Right lobe of liver (tissue), 4 donors: ENCODE measurements around the gene EDEM3.

Experiments
- POLR2A ChIP-seq: fragments of 450-650 bp; IDR thresholded peaks from one replicate; pipeline ENCODE4 v1.6.1; 2017; ENCODE audit warnings: antibody characterized with exemption, mild to moderate bottlenecking
- TF ChIP-seq, protein P1 (sequence below), 4 donors: fragments of 200-600 bp in 3 of 4; fragments of 450-650 bp in 1 of 4; IDR thresholded peaks; one replicate each; pipeline versions ENCODE4 v1.5.1 to v1.8.0; 2016 to 2022; ENCODE audit warnings: antibody characterized with exemption in 4 of 4, mild to moderate bottlenecking in 2 of 4
- donor health status: DM: no; HTN: no; CAD: no.
- donor health status: DM: no; HTN: no; CAD: no.
- donor health status: DM: no; HTN: yes; CAD: no.

GRCh38 chr1:184803180-184803492, 48.5 kb upstream of the EDEM3 start:
- TF ChIP-seq, protein P1, sequence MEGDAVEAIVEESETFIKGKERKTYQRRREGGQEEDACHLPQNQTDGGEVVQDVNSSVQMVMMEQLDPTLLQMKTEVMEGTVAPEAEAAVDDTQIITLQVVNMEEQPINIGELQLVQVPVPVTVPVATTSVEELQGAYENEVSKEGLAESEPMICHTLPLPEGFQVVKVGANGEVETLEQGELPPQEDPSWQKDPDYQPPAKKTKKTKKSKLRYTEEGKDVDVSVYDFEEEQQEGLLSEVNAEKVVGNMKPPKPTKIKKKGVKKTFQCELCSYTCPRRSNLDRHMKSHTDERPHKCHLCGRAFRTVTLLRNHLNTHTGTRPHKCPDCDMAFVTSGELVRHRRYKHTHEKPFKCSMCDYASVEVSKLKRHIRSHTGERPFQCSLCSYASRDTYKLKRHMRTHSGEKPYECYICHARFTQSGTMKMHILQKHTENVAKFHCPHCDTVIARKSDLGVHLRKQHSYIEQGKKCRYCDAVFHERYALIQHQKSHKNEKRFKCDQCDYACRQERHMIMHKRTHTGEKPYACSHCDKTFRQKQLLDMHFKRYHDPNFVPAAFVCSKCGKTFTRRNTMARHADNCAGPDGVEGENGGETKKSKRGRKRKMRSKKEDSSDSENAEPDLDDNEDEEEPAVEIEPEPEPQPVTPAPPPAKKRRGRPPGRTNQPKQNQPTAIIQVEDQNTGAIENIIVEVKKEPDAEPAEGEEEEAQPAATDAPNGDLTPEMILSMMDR (IDR thresholded peaks at IDR 0.05) = no peak
- no peak for TF ChIP-seq POLR2A
